PC-3 (cell line): Measurements from ENCODE around the gene PRSS50. TPM values are rescaled to one million over a fixed set of nuclear protein-coding genes. Genes with fewer than 3 reads are reported as not detected.

Source experiments
- ATAC-seq: fragments of 200-7000 bp; cut with Tn5 transposase; 2 replicates; pipeline ENCODE4 v1.9.1; 2020; ENCODE audit warnings: mild to moderate bottlenecking, moderate library complexity
- BruUV-seq: library from RNA; stranded (reverse); fragments of 400-500 nt; replicated peaks from 2 replicates; lab custom pipeline; 2021; lab: Mats Ljungman, UMichigan
- CTCF ChIA-PET: fragments of 300-600 bp; sonication (Branson Sonifier 250); formaldehyde crosslinking; loops from one replicate; lab custom pipeline; 2022; ENCODE audit warnings: antibody characterized with exemption; lab: Charles Lee
- POLR2A ChIA-PET: fragments of 300-600 bp; sonication (Branson Sonifier 250); formaldehyde crosslinking; loops from one replicate; lab custom pipeline; 2022; ENCODE audit warnings: antibody characterized with exemption; ENCODE audit not compliant: unreplicated experiment; lab: Charles Lee
- DNase-seq: peaks from one replicate; pipeline ENCODE4 v3.0.0-alpha.2; 2015
- H2AFZ ChIP-seq: fragments of 300-600 bp; sonication (generic); 2 replicates; pipeline ENCODE4 v1.6.0; 2016; ENCODE audit warnings: antibody characterized with exemption, low read length
- H3F3A ChIP-seq: fragments of 300-600 bp; sonication (generic); one replicate; pipeline ENCODE4 v1.6.0; 2017; ENCODE audit warnings: antibody characterized with exemption, low read length, control low read depth, mild to moderate bottlenecking; ENCODE audit not compliant: unreplicated experiment
- H3K27ac ChIP-seq: fragments of 300-600 bp; sonication (generic); 2 replicates; pipeline ENCODE4 v1.5.1; 2016; ENCODE audit warnings: mild to moderate bottlenecking, low read length
- H3K27me3 ChIP-seq: fragments of 300-600 bp; sonication (generic); 2 replicates; pipeline ENCODE4 v1.6.1; 2016; ENCODE audit warnings: low read length, mixed read lengths
- H3K36me3 ChIP-seq: fragments of 300-600 bp; sonication (generic); 2 replicates; pipeline ENCODE4 v1.6.1; 2016; ENCODE audit warnings: low read depth, mixed run types, low read length, mixed read lengths
- H3K4me1 ChIP-seq: fragments of 300-600 bp; sonication (generic); 2 replicates; pipeline ENCODE4 v1.5.1; 2016; ENCODE audit warnings: low read length; ENCODE audit not compliant: insufficient read depth
- H3K4me2 ChIP-seq: fragments of 300-600 bp; sonication (generic); 2 replicates; pipeline ENCODE4 v1.6.0; 2016; ENCODE audit warnings: low read length
- H3K4me3 ChIP-seq: fragments of 300-600 bp; sonication (generic); 2 replicates; pipeline ENCODE4 v1.5.1; 2016; ENCODE audit warnings: mild to moderate bottlenecking, low read length, mixed read lengths
- H3K79me2 ChIP-seq: fragments of 300-600 bp; sonication (generic); 2 replicates; pipeline ENCODE4 v1.6.1; 2017; ENCODE audit warnings: low read length, mixed read lengths
- H3K9ac ChIP-seq: fragments of 300-600 bp; sonication (generic); 2 replicates; pipeline ENCODE4 v1.6.0; 2016; ENCODE audit warnings: mild to moderate bottlenecking, low read length
- H3K9me2 ChIP-seq: fragments of 300-600 bp; sonication (generic); replicated peaks from 2 replicates; pipeline ENCODE4 v1.6.1; 2016; ENCODE audit warnings: mixed run types, low read length, mixed read lengths
- H3K9me3 ChIP-seq: fragments of 300-600 bp; sonication (generic); 2 replicates; pipeline ENCODE4 v1.6.1; 2016; ENCODE audit warnings: low read length, mixed read lengths
- H4K20me1 ChIP-seq: fragments of 300-600 bp; sonication (generic); 2 replicates; pipeline ENCODE4 v1.6.1; 2016; ENCODE audit warnings: low read length, mixed read lengths
- CTCF ChIP-seq: fragments of 300-600 bp; sonication (generic); conservative IDR thresholded peaks from 2 replicates; pipeline ENCODE4 v1.5.1; 2017; ENCODE audit warnings: antibody characterized with exemption, low read depth, mild to moderate bottlenecking, low read length
- EZH2 ChIP-seq: fragments of 300-600 bp; sonication (generic); IDR thresholded peaks from one replicate; pipeline ENCODE4 v1.6.1; 2017; ENCODE audit warnings: antibody characterized with exemption, mild to moderate bottlenecking, low read length; ENCODE audit not compliant: unreplicated experiment
- EZH2phosphoT487 ChIP-seq: fragments of 300-600 bp; sonication (generic); IDR thresholded peaks from 2 replicates; pipeline ENCODE4 v1.6.1; 2018; ENCODE audit warnings: mild to moderate bottlenecking, antibody characterized with exemption, low read length, borderline replicate concordance
- intact Hi-C: fragments of 100-400 bp; cut with micrococcal nuclease; formaldehyde crosslinking; loops from 2 replicates; pipeline ENCODE4 v1.9.0; 2023
- total RNA-seq: library from RNA; depleted of rRNA; stranded (reverse); fragments of >200 nt; gene quantifications from 2 replicates; pipeline ENCODE4 v1.2.3, GENCODE V29; 2014

PRSS50 gene
- total RNA-seq, 1 experiment from 2014 or later: not detected

DNA sequence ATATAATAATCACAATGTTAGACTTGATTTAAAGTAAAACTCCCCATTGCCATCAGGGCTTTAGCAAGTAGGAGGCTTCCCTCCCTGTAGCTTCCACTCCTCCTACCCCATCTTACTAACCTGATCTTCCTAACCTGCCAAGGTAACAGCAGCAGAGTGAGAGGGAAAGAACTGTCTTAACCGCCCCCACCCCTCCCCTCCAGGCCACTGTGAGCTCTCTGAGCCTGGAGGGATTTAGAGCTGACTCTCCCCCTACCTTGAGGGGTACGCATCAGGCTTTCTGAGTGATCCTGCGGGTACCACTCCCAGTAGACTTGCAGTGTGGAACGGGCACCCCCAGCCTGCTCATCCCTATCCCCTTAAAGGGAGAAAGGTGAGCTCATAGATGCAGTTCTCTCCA lies 11.4 kb upstream of the PRSS50 start:
- Histone ChIP-seq H4K20me1 (no peaks in the 10 kb centered on the region), H3K79me2 (no peaks in the 10 kb centered on the region), H3K27me3 (peaks cover 33% of the 10 kb centered on the region), H3K4me1 (no peaks in the 10 kb centered on the region), H3K27ac (no peak overlapping the region), H3K4me3 (no peak overlapping the region), H3K9ac (no peak overlapping the region), H2AFZ (no peak overlapping the region), H3K9me3 (no peaks in the 10 kb centered on the region), H3F3A (no peaks in the 10 kb centered on the region), H3K9me2 (no peaks in the 10 kb centered on the region), H3K36me3 (no peaks in the 10 kb centered on the region), H3K4me2 (no peak overlapping the region)
- POLR2A ChIA-PET: no interaction called here
- TF ChIP-seq CTCF: no peak
- CTCF ChIA-PET: interaction anchor here (0.6 kb wide), 1 partner anchor 251 kb away, joined by 4 read pairs; no protein-coding TSS in a partner anchor
- ATAC-seq (no peak), DNase-seq (no peak)
- intact Hi-C loops: no loop called here
- no TSS peak for BruUV-seq

DNA sequence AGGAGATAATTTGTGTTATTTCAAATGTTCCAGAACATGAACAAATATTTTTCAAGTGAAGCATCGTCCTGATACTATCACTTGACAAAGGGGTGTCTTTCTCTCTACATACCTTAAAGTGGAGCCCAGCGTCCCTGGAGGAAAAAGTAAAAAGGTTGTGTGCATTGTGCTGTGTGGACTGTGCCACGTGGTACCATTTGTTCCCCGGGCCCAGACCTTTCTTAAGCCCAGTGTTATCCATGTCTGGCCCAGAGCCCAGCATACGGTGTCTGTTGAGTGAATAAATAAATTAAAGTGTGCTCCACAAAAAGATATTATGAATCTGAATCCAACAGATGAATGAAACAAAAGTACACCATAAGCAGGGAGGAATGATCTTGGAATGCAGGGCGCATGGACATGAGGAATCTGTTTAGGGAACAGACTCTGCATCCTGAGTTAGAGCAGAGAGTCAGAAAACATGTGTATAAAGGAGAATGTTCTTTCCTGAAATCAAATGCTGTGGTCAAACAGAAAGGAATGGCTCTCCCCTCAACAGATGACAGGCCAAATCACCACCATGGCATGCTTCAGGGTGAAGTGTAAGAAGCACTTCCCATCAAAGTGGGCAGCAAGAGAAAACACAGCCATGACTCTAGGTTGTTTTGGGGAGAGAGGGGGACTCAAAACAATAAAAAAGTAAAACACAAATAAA lies 8.1 kb upstream of the PRSS50 start:
- Histone ChIP-seq H3K9me2 (no peaks in the 10 kb centered on the region), H3K27ac (no peak overlapping the region), H3K9me3 (no peaks in the 10 kb centered on the region), H3K79me2 (no peaks in the 10 kb centered on the region), H4K20me1 (no peaks in the 10 kb centered on the region), H3K4me1 (no peaks in the 10 kb centered on the region), H2AFZ (no peak overlapping the region), H3K9ac (no peak overlapping the region), H3K27me3 (peaks cover 22% of the 10 kb centered on the region), H3K4me3 (no peak overlapping the region), H3K36me3 (no peaks in the 10 kb centered on the region), H3F3A (no peaks in the 10 kb centered on the region), H3K4me2 (no peak overlapping the region)
- no peak for DNase-seq
- intact Hi-C loops: no loop called here
- BruUV-seq: no TSS peak
- TF ChIP-seq EZH2: no peak
- TF ChIP-seq EZH2phosphoT487: no peak
- no peak for TF ChIP-seq CTCF
- ChIA-PET POLR2A (interaction anchor here (0.7 kb wide), 1 partner anchor 169 kb away, joined by 3 read pairs; no protein-coding TSS in a partner anchor), CTCF (no interaction called here)
- ATAC-seq: no peak

DNA sequence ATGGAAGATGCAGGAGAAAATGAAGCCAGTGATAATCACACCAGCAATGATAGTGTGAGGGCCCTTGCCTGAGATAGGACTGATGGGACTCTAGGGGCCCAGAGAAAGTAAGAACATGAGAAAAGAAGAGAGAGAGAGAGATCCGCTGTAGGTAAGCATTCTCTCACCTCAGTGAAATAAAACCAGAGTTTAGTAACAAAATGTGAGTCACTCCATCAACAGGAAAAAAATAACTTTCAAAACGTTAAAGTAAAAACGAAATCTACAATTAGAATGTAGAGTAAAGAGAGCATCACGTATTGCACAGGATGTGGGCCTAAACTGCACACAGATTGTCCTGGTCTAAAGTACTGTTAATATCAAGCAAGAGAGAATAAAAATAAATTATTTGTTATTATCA lies 6.8 kb upstream of the PRSS50 start:
- H3K36me3 ChIP-seq: no peaks in the 10 kb centered on the region
- peaks cover 14% of the 10 kb centered on the region for H3K27me3 ChIP-seq
- H3F3A ChIP-seq: no peaks in the 10 kb centered on the region
- no peaks in the 10 kb centered on the region for H4K20me1 ChIP-seq
- CTCF ChIA-PET: no interaction called here
- no peaks in the 10 kb centered on the region for H3K9me3 ChIP-seq
- POLR2A ChIA-PET: no interaction called here
- no peak overlapping the region for H3K9ac ChIP-seq
- no peak overlapping the region for H3K27ac ChIP-seq
- H2AFZ ChIP-seq: no peak overlapping the region
- H3K4me1 ChIP-seq: no peaks in the 10 kb centered on the region
- no peaks in the 10 kb centered on the region for H3K79me2 ChIP-seq
- H3K4me3 ChIP-seq: no peak overlapping the region
- TF ChIP-seq EZH2phosphoT487 (no peak), EZH2 (no peak), CTCF (no peak)
- DNase-seq: no peak
- ATAC-seq: no peak
- no TSS peak for BruUV-seq
- no peak overlapping the region for H3K4me2 ChIP-seq
- no peaks in the 10 kb centered on the region for H3K9me2 ChIP-seq
- intact Hi-C loops: no loop called here
